Activated CD4-positive, alpha-beta T cell treated with anti-CD3 and anti-CD28 coated beads, Interleukin-2, amount 50 U/mL, for 24 hours (primary cell): ENCODE data around the gene ARHGEF11.
"Not testable (repeated sequence)": the region's sequence is repeated elsewhere in the genome, so short reads cannot be mapped to it uniquely, and the experiment has no call there.

Experiments used
- DNase-seq, 2 donors: peaks; one replicate each; pipeline ENCODE4 v3.0.0-alpha.2; 2020; ENCODE audit warnings: low read depth in 1 of 2, low spot score in 1 of 2

ARHGEF11 gene

GRCh38 chr1:157055729-157056128 is 10.2 kb upstream of the ARHGEF11 start:
- DNase-seq = not testable (repeated sequence)

- DNase-seq = no peak
These were observed 5.3 kb upstream of the ARHGEF11 start for GRCh38 chr1:157050836-157051235.

GRCh38 chr1:157047062-157047410 is 1.5 kb upstream of the ARHGEF11 start:
- DNase-seq = no peak

GRCh38 chr1:157044326-157044725 is 1.2 kb downstream of the ARHGEF11 start:
- no peak for DNase-seq

GRCh38 chr1:157043685-157044084 is 1.9 kb downstream of the ARHGEF11 start:
- DNase-seq = no peak

- DNase-seq = no peak
These were observed 2.7 kb downstream of the ARHGEF11 start for GRCh38 chr1:157042846-157043245.

- DNase-seq = no peak
These were observed 4.7 kb downstream of the ARHGEF11 start for GRCh38 chr1:157040802-157041201.

GRCh38 chr1:157035121-157035520 is 10.4 kb downstream of the ARHGEF11 start:
- DNase-seq = no peak

- no peak for DNase-seq
These were observed 11.3 kb downstream of the ARHGEF11 start for GRCh38 chr1:157034137-157034800.

GRCh38 chr1:157033357-157033876 is 12.1 kb downstream of the ARHGEF11 start:
- DNase-seq = no peak

- DNase-seq = no peak
These were observed 13.2 kb downstream of the ARHGEF11 start for GRCh38 chr1:157032303-157032702.

GRCh38 chr1:157030728-157031127 is 14.8 kb downstream of the ARHGEF11 start:
- DNase-seq = no peak

GRCh38 chr1:157028674-157029073 is 16.9 kb downstream of the ARHGEF11 start:
- no peak for DNase-seq

- DNase-seq = no peak
These were observed 19.7 kb downstream of the ARHGEF11 start for GRCh38 chr1:157025856-157026255.

- no peak for DNase-seq
These were observed 20.2 kb downstream of the ARHGEF11 start for GRCh38 chr1:157025385-157025784.

- no peak for DNase-seq
These were observed 23.9 kb downstream of the ARHGEF11 start for GRCh38 chr1:157021688-157022087.

- no peak for DNase-seq
These were observed 26.1 kb downstream of the ARHGEF11 start for GRCh38 chr1:157019457-157019856.

GRCh38 chr1:157011845-157012244 is 33.7 kb downstream of the ARHGEF11 start:
- no peak for DNase-seq

GRCh38 chr1:157008502-157008901 is 37.0 kb downstream of the ARHGEF11 start:
- no peak for DNase-seq

GRCh38 chr1:157007306-157007705 is 38.2 kb downstream of the ARHGEF11 start:
- no peak for DNase-seq

GRCh38 chr1:157006676-157007075 is 38.9 kb downstream of the ARHGEF11 start:
- no peak for DNase-seq

GRCh38 chr1:157005965-157006364 is 39.6 kb downstream of the ARHGEF11 start:
- no peak for DNase-seq

GRCh38 chr1:157004806-157005205 is 40.7 kb downstream of the ARHGEF11 start:
- no peak for DNase-seq
